GM12878 (cell line): ENCODE measurements around the gene PPP1R3F. TPM values are rescaled to one million over a fixed set of nuclear protein-coding genes. Genes with fewer than 3 reads are reported as not detected.

Experiments used
- ATAC-seq: fragments of 200-7000 bp; cut with Tn5 transposase; 3 replicates; pipeline ENCODE4 v1.9.1; 2020; ENCODE audit warnings: mild to moderate bottlenecking, moderate library complexity
- BruUV-seq: library from RNA; stranded (reverse); fragments of 400-500 nt; replicated peaks from 2 replicates; lab custom pipeline; 2021; lab: Mats Ljungman, UMichigan
- CTCF ChIA-PET: fragments of 300-600 bp; sonication (Branson Sonifier 250); formaldehyde crosslinking; extraction: SDS; loops from one replicate; lab custom pipeline; 2021; ENCODE audit warnings: inconsistent platforms; lab: Yijun Ruan, JAX
- POLR2A ChIA-PET: fragments of 350-600 bp; formaldehyde crosslinking; extraction: SDS; loops from one replicate; lab custom pipeline; 2021; ENCODE audit warnings: inconsistent platforms; lab: Charles Lee
- RAD21 ChIA-PET: fragments of 300-600 bp; sonication (Branson Sonifier 250); formaldehyde crosslinking; loops from one replicate; lab custom pipeline; 2023; ENCODE audit warnings: antibody characterized with exemption; ENCODE audit not compliant: unreplicated experiment; lab: Charles Lee
- SMC1A ChIA-PET: fragments of 300-600 bp; sonication (Branson Sonifier 250); formaldehyde crosslinking; loops from one replicate; lab custom pipeline; 2023; ENCODE audit not compliant: unreplicated experiment, uncharacterized antibody; lab: Charles Lee
- DNase-seq: peaks from one replicate; pipeline ENCODE4 v3.0.0-alpha.2; 2011; ENCODE audit warnings: low read depth, low spot score
- FAIRE-seq: peaks from 3 replicates; lab custom pipeline; 2011; peaks lifted over from hg19 to GRCh38; lab: Jason Lieb, UNC
- H2AFZ ChIP-seq: 2 replicates; pipeline ENCODE4 v1.6.0; 2011; ENCODE audit warnings: low read depth, low read length, control low read depth; ENCODE audit not compliant: control insufficient read depth
- H3K27ac ChIP-seq: 2 replicates; pipeline ENCODE4 v1.5.1; 2011; ENCODE audit warnings: control low read depth; ENCODE audit not compliant: control insufficient read depth, insufficient read depth
- H3K27me3 ChIP-seq, 2 experiments: replicated peaks in 1 of 2; 2 replicates each; pipeline versions ENCODE4 v1.6.0 to v1.6.1; 2011; ENCODE audit warnings: low read length in 1 of 2; ENCODE audit not compliant: control insufficient read depth in 2 of 2, insufficient read depth in 2 of 2
- H3K36me3 ChIP-seq, 2 experiments: 2 replicates each; pipeline ENCODE4 v1.5.1; 2011; ENCODE audit warnings: low read length in 1 of 2; ENCODE audit not compliant: control insufficient read depth in 2 of 2, insufficient read depth in 2 of 2
- H3K4me1 ChIP-seq: 2 replicates; pipeline ENCODE4 v1.6.1; 2011; ENCODE audit warnings: mild to moderate bottlenecking, low read length, moderate library complexity, mixed read lengths; ENCODE audit not compliant: control insufficient read depth, insufficient read depth
- H3K4me2 ChIP-seq: 2 replicates; pipeline ENCODE4 v1.6.0; 2011; ENCODE audit warnings: control low read depth; ENCODE audit not compliant: control insufficient read depth, insufficient read depth
- H3K4me3 ChIP-seq: fragments of 200-600 bp; sonication (generic); 2 replicates; pipeline ENCODE4 v1.5.1; 2016
- H3K79me2 ChIP-seq: 2 replicates; pipeline ENCODE4 v1.6.0; 2011; ENCODE audit warnings: low read length; ENCODE audit not compliant: control insufficient read depth, insufficient read depth
- H3K9ac ChIP-seq: 2 replicates; pipeline ENCODE4 v1.8.0; 2011; ENCODE audit warnings: low read length, control low read depth, mixed read lengths; ENCODE audit not compliant: control insufficient read depth, insufficient read depth
- H3K9me3 ChIP-seq: replicated peaks from 3 replicates; pipeline ENCODE4 v1.5.1; 2011; ENCODE audit warnings: mild to moderate bottlenecking, low read length; ENCODE audit not compliant: control insufficient read depth, insufficient read depth
- H4K20me1 ChIP-seq: 2 replicates; pipeline ENCODE4 v1.6.0; 2011; ENCODE audit not compliant: control insufficient read depth, insufficient read depth
- CEBPB ChIP-seq, 2 experiments: fragments of 150-350 bp in 1 of 2; IDR thresholded peaks; 2 replicates each; pipeline ENCODE4 v1.6.1; 2012 to 2014; ENCODE audit warnings: low read depth in 2 of 2, low read length in 2 of 2, borderline replicate concordance in 1 of 2, inconsistent platforms in 1 of 2
- CEBPZ ChIP-seq: fragments of 150-350 bp; IDR thresholded peaks from 2 replicates; pipeline ENCODE4 v1.6.1; 2016; ENCODE audit warnings: low read depth, low read length
- EED ChIP-seq: sonication (generic); IDR thresholded peaks from 2 replicates; pipeline ENCODE4 v1.6.1; 2016; ENCODE audit warnings: antibody characterized with exemption, low read depth
- EGR1 ChIP-seq, 2 experiments: IDR thresholded peaks; 1 replicate in 1 of 2; 2 replicates in 1 of 2; pipeline ENCODE4 v1.6.1; 2011 to 2012; ENCODE audit warnings: low read depth in 2 of 2, low read length in 2 of 2, borderline replicate concordance in 1 of 2, mild to moderate bottlenecking in 1 of 2, moderate library complexity in 1 of 2
- EZH2 ChIP-seq: IDR thresholded peaks from 2 replicates; pipeline ENCODE4 v1.6.1; 2012; ENCODE audit warnings: low read depth, mild to moderate bottlenecking, control low read depth, inconsistent platforms, low read length, borderline replicate concordance; ENCODE audit not compliant: control insufficient read depth
- JUNB ChIP-seq: IDR thresholded peaks from 2 replicates; pipeline ENCODE4 v1.6.1; 2016; ENCODE audit warnings: antibody characterized with exemption, mild to moderate bottlenecking
- POLR2AphosphoS5 ChIP-seq: IDR thresholded peaks from 2 replicates; pipeline ENCODE4 v1.6.1; 2011; ENCODE audit warnings: mild to moderate bottlenecking, low read length, inconsistent platforms
- RB1 ChIP-seq: fragments of 450-650 bp; formaldehyde crosslinking; IDR thresholded peaks from 2 replicates; pipeline ENCODE4 v1.6.1; 2017; ENCODE audit warnings: mild to moderate bottlenecking, borderline replicate concordance
- RELA ChIP-seq: fragments of 450-650 bp; IDR thresholded peaks from 2 replicates; pipeline ENCODE4 v1.8.0; 2014; ENCODE audit warnings: borderline replicate concordance; ENCODE audit not compliant: partially characterized antibody
- SMAD1 ChIP-seq: fragments of 450-650 bp; IDR thresholded peaks from 2 replicates; pipeline ENCODE4 v1.6.1; 2018; ENCODE audit warnings: mild to moderate bottlenecking, low read depth; ENCODE audit not compliant: partially characterized antibody
- SMAD5 ChIP-seq: IDR thresholded peaks from 2 replicates; pipeline ENCODE4 v1.6.1; 2016; ENCODE audit warnings: antibody characterized with exemption, low read depth
- SREBF1 ChIP-seq: IDR thresholded peaks from 2 replicates; pipeline ENCODE4 v1.6.1; 2012; ENCODE audit warnings: mild to moderate bottlenecking, low read length
- SREBF2 ChIP-seq: IDR thresholded peaks from 2 replicates; pipeline ENCODE4 v1.6.1; 2012; ENCODE audit warnings: mild to moderate bottlenecking, low read length
- SRF ChIP-seq, 2 experiments: IDR thresholded peaks; 2 replicates each; pipeline ENCODE4 v1.6.1; 2011; ENCODE audit warnings: low read depth in 2 of 2, low read length in 2 of 2, mild to moderate bottlenecking in 1 of 2, moderate library complexity in 1 of 2
- ZNF24 ChIP-seq: fragments of 450-650 bp; IDR thresholded peaks from 2 replicates; pipeline ENCODE4 v1.6.1; 2017; ENCODE audit warnings: antibody characterized with exemption, mild to moderate bottlenecking
- ZNF384 ChIP-seq: IDR thresholded peaks from 2 replicates; pipeline ENCODE4 v1.6.1; 2012; ENCODE audit warnings: low read depth, mild to moderate bottlenecking, low read length, improper control_type of control experiment, borderline replicate concordance
- WGBS: methylation state at CpG from one replicate; pipeline ENCODE4 v1.1.6; 2016; ENCODE audit warnings: low lambda C conversion rate; ENCODE audit not compliant: insufficient replicate concordance, insufficient coverage; ENCODE audit errors: missing lambda C conversion rate; 5-methylcytosine and 5-hydroxymethylcytosine counted together
- in situ Hi-C: fragments of 300-500 bp; cut with MboI; formaldehyde crosslinking; loops from 9 replicates; pipeline ENCODE4 v1.14.3; 2018; ENCODE audit warnings: mixed read lengths
- intact Hi-C: fragments of 100-400 bp; cut with micrococcal nuclease; formaldehyde crosslinking; loops from one replicate; pipeline ENCODE4 v1.14.2; 2022; ENCODE audit not compliant: unreplicated experiment
- polyA plus RNA-seq, 11 experiments: library from polyadenylated mRNA; depleted of rRNA in 4 of 11; unstranded in 6 of 11; stranded (reverse) in 5 of 11; fragments of >200 nt; fragmentation: Nextera tagmentation in 4 of 11; fragmentation: Illumina TruSeq in 1 of 11; extraction: Ambion mirVana in 4 of 11; extraction: Trizol in 1 of 11; gene quantifications; 1 replicate in 1 of 11; 2 replicates in 10 of 11; pipeline versions ENCODE4 v1.2.1 to v1.2.3, GENCODE V29; 2011 to 2016; ENCODE audit warnings: inconsistent platforms in 2 of 11, missing spikeins in 2 of 11, low read depth in 1 of 11
- total RNA-seq, 4 experiments: library from RNA; depleted of rRNA in 3 of 4; stranded (reverse); fragments of >200 nt in 3 of 4; fragmentation: Illumina TruSeq in 1 of 4; extraction: Trizol in 1 of 4; gene quantifications; 2 replicates each; pipeline versions ENCODE4 v1.2.1 to v1.2.3, GENCODE V29; 2013 to 2021

Gene PPP1R3F
- total and polyA plus RNA-seq, 10 of the 15 experiments (the other 5 are each of a cell fraction or from before 2014, with no cell fraction given) = 0.18 to 4.4 (median 1.00) TPM

- TF ChIP-seq EGR1 (IDR thresholded peaks at IDR 0.05; ENCODE audit: borderline replicate concordance in 1 of 2, low read depth in 2 of 2, low read length in 2 of 2) (no peak), RELA (no peak), SREBF1 (no peak), CEBPZ (no peak), SREBF2 (no peak), SRF (IDR thresholded peaks at IDR 0.05; ENCODE audit: low read depth in 2 of 2, low read length in 2 of 2) (no peak), RB1 (no peak), EED (no peak), EZH2 (no peak), CEBPB (IDR thresholded peaks at IDR 0.05; ENCODE audit: borderline replicate concordance in 1 of 2, low read depth in 2 of 2, low read length in 2 of 2) (no peak), ZNF24 (no peak), ZNF384 (no peak), JUNB (no peak), SMAD1 (no peak), SMAD5 (no peak), POLR2AphosphoS5 (no peak)
- no peaks in the 10 kb centered on the region for H4K20me1 ChIP-seq
- no peaks in the 10 kb centered on the region for H3K79me2 ChIP-seq
- ChIA-PET RAD21 (no interaction called here), SMC1A (no interaction called here), CTCF (no interaction called here), POLR2A (no interaction called here)
- in situ Hi-C loops = no loop called here
- H3K4me2 ChIP-seq = no peak overlapping the region
- H3K27me3 ChIP-seq = no peaks in the 10 kb centered on the region
- no peaks in the 10 kb centered on the region for H3K4me1 ChIP-seq
- no peak overlapping the region for H3K4me3 ChIP-seq
- BruUV-seq = no TSS peak
- no peaks in the 10 kb centered on the region for H3K9me3 ChIP-seq
- no peak for DNase-seq
- no peak for FAIRE-seq
- no peak for ATAC-seq
- no peak overlapping the region for H2AFZ ChIP-seq
- no peak overlapping the region for H3K27ac ChIP-seq
- H3K36me3 ChIP-seq = no peaks in the 10 kb centered on the region
- no peak overlapping the region for H3K9ac ChIP-seq
- intact Hi-C loops = no loop called here
- WGBS = 43% methylated on average over 20 of the region's 20 CpGs
Measured at GRCh38 chrX:49257846-49258748, 11.5 kb upstream of the PPP1R3F start.
